Stimulated activated CD8-positive, alpha-beta memory T cell treated with anti-CD3 and anti-CD28 coated beads, Interleukin-7, amount 100 ng/mL, for 24 hours (primary cell): ENCODE measurements around the gene NPIPB2.
"Not testable (repeated sequence)": the region's sequence is repeated elsewhere in the genome, so short reads cannot be mapped to it uniquely, and the experiment has no call there.

Source experiments
- DNase-seq: peaks from one replicate; pipeline ENCODE4 v3.0.0-alpha.2; 2020; ENCODE audit warnings: low read depth

NPIPB2 gene

DNA sequence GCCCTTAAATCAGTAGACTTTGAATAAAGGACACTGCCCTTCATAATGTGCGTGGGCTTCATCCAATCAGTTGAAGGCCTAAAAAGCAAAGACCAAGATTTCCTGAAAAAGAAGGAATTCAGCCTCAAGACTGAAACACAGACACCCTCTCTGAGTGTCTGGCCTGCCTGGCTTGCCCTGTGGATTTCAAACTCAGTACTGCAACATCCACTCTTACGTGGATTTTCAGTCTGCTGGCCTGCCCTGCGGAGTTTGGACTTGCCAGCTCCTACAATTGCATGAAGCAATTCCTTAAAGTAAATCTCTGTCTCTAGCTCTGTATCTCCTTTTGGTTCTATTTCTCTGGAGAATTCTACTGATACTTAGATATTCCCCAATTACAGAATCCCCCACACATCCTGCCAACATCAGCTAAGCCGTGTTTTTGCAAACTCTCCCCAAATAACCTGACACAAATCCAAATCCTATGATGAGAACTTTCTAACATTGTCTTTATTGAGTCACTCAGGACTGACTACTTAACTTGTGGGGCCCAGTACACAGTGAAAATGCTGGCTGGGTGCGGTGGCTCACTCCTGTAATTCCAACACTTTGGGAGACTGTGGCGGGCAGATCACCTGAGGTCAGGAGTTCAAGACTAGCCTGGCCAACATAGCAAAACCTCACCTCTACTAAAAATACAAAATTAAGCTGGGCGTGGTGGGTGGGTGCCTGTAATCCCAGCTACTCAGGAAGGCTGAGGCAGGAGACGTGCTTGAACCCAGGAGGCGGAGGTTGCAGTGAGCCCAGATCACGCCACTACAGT lies 15.9 kb upstream of the NPIPB2 start:
- DNase-seq, result no peak

DNA sequence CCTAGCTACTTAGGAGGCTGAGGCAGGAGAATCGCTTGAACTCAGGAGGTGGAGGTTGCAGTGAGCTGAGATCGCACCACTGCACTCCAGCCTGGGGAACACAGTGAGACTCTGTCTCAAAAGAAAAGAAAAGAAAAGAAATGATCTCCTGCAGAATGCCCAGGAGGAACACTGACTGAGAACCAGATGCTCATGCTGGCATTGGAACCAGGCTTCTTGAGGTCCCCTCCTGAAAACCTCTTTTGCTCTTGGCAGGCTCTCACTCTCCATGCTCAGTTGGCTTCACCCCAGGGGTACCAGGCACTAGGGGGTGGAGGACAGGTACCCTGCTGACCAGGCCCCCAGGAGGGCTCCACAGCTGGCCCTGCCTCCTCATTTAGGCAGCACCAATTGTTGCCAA lies 14.7 kb upstream of the NPIPB2 start:
- no peak for DNase-seq

DNA sequence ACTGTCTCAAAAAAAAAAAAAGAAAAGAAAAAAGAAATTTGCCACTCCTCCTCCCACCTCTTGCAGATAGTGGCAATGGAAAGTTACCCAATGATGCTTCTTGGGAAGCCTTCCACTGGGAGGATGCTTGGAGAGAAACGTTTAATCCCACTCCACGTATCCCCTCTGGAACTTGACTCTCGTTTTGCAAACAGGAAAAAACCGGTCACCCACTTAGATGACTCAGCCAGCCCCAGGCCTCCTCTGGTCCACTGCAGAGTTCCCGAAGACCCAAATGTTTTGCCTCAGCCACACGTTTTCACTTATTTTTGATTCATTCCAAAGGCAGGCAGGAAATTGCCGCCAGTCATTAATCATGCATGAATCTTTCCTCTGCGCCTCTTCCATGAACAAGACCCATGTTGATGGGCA lies 13.9 kb upstream of the NPIPB2 start:
- no peak for DNase-seq

DNA sequence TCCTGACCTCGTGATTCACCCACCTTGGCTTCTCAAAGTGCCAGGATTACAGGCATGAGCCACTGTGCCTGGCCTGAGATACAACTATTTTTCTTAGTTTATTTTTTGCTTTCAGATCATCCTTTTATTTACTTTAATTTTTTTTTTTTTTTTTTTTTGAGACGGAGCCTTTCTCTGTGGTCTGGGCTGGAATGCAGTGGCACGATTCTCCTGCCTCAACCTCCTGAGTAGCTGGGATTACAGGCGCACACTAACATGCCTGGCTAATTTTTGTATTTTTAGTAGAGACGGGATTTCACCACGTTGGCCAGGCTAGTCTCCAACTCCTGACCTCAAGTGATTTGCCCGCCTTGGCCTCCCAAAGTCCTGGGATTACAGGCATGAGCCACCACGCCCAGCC lies 11.7 kb upstream of the NPIPB2 start:
- not testable (repeated sequence) for DNase-seq

DNA sequence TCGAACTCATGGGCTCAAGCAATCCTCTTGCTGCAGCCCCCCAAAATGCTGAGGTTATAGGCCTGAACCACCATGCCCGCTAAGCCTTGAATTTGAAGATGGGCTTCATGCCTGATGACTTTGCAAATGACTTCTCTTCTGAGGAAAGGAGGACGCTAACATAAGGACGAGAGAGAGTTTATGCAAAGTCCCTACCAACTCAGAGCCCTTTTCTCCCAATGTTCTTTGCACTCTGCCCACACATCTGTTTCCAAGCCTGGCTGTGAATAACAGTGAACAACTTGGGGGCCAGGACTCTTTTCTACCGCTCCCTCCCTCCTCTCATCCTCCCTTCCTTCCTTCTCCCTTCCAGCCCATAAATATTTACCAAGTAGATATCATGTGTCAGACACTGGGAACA lies 8.5 kb upstream of the NPIPB2 start:
- no peak for DNase-seq

DNA sequence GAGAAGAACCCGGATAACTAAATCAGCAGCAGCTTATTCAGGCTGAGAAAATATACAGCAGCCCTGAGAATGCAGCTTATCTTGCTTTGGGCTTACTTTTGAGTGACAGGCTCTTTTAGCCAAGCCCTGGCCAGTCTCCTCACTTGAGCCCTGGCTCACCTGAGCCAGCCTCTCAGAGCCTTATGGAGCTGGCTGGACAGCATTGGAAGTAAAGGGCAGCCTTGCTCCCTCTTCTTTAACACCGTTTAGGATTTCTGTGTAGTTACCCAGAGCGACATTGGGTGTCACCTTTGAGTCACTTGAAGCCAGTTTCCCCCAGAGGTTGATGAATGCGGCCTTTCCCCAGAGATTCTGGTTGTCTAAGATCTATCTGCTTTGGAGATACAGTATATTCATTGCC lies 7.7 kb upstream of the NPIPB2 start:
- no peak for DNase-seq

DNA sequence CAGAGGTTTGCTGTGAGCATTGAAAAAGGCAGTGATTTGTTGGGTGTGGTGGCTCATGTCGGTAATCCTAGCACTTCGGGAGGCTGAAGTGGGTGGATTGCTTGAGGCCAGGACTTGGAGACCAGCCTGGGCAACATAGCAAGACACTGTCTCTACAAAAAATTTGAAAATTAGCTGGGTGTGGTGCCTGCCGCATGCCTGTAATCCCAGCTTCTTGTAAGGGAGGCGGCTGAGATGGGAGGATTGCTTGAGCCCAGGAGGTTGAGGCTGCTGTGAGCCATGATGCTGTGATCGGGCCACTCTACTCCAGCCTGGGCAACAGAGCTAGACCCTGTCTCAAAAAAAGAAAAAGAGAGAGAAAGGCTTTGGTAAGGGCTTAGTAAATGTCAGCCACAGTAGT lies 7.0 kb upstream of the NPIPB2 start:
- no peak for DNase-seq

DNA sequence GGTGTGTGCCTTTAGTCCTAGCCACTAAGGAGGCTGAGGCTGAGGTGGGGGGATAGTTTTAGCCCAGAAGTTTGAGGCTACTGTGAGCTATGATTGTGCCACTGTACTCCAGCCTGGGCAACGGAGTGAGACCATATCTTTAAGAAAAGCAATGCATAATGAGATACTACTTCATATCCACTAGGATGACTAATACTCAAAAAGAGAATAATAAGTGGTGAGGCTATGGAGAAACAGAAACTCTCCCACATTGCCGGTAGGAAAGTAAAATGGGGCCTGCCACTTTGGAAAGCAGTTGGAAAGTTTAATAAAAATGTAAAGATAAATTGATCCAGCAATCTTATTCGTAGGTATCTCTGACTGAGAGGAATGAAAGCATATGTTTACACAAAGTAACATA lies 4.6 kb upstream of the NPIPB2 start:
- DNase-seq, result no peak

DNA sequence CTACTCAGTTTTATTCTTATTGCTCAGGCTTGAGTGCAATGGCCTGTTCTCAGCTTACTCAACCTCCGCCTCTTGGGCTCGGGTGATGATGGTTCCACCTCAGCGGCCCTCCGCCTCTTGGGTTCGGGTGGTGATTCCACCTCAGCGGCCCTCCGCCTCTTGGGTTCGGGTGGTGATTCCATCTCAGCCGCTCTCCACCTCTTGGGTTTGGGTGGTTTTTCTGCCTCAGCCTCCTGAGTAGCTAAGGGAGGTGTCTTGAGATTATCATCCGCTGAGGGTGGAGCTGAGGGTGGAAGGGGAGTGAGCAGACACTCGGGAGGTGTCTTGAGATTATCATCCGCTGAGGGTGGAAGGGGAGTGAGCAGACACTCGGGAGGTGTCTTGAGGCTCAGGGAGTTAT lies 14.5 kb downstream of the NPIPB2 start:
- not testable (repeated sequence) for DNase-seq

DNA sequence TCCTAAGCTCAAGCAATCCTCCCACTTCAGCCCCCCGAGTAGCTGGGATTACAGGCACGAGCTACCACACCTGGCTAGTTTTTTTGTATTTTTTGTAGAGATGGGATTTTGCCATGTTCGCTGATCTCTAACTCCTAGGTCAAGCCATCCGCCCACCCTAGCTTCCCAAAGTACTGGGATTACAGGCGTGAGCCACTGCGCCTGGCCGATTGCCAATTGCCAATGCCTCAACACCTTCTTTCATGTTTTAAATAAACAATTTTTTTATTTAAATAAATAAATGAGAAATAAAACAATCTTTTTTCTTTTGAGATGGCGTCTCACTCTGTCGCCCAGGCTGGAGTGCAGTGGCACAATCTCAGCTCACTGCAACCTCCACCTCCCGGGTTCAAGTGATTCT lies 17.8 kb downstream of the NPIPB2 start:
- DNase-seq, result not testable (repeated sequence)

DNA sequence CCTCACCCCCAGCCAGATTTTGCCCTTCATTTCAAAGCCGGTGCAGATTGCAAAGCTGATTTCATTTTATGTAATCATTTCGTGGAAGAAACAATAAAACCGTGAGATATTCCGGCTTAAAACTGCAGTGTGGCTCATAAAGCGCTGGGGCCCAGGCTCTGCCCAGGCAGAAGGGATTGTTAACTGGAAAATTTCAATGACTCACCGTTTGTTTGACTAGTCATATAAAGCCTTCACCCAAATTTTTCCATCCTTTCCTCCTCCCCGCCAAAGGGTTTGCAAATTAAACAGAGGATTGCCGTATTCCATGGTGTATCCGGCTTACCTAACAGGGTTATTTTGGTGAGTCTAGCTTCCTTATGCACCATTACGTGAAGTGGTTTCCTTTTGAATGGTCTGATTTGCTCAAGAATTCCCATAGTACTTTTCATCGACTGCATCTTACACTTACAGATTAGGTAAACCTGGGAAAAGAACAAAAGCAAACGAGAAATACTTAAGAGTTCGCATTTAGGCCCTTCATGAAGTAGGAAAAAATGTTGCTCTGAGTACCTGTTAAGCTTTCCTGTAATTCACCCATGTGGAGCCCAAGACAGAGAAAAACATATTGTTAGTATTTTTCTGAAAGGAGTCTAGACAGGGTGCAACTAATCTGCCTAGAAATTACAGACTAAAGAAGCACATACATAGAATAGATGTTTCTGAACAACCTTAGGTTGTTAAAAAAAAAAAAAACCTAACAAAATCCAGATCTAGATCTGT lies 25.1 kb downstream of the NPIPB2 start:
- DNase-seq, result no peak

DNA sequence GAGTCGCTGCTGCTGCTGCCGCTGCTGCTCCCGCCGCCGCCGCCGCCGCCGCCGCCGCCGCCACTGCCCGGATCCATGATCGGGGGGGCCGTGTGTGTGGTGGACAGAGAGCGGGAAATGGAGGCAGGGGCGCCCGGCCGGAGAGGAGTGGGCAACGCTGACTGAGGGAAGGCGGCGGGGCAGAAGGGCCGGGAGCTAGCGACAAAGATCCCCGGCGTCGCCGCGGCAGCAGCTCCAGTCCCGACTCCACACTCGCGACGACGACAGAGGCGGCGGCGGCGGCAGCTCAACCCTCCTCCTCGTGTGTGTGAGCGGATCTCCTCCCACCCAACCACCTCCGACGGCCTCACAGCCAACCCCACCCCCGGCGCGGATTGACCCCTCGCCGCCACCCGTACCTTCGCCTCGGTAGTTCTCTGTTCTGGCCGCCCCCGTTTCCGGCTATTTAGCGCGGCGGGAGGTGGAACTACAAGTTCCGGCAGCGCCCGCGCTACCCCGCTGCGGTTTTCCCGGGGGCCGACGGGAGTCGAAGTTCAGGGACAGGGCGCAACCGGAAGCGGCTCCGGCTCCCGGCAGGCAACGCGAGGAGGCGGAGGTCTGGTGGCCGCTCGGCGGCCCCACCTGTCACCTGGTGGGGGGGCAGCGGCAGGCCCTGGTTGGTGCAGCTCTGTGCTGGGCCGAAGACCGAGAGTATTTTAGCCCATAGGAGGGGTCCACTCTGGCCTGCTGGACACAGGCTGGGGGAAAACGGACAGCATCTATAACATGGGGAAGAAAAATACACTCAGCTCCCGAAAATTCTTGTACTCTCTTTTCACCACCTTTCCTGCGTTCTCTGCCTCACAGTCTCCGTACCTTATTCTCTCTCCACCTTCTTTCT lies 26.0 kb downstream of the NPIPB2 start, which contains the start of gene GSPT1:
Gene GSPT1 (minus strand): TSS at position 313 of the 880 bp plus-strand sequence. CDS start 236 bp downstream, at position 77.
- peak; percentile 99 for DNase-seq

DNA sequence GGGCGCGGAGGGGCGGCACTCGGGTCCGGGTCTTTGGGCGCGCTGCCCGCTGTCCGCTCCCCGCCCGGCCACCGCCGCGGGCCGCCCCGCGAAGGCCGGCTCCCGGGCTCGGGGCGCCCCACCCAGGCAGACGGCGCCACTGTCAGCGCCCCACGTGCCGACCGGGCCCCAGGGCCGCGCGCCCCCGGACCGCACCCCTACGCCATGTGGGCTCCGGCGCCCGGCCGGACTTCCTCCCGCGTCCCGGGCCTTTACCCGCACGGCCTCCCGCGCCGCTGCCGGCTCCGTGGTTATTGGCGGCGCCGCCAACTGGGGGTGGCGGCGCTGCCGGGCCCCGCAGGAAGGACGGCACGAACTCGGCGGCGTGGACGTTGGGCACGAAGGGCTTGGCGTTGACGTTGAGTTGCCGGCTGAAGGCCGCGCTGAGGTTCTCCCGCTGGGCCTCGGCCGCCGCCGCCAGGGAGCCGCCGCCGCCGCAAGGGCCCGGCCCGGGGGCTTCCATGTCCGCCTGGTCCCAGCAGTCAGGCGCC lies 26.7 kb downstream of the NPIPB2 start:
- no peak for DNase-seq

DNA sequence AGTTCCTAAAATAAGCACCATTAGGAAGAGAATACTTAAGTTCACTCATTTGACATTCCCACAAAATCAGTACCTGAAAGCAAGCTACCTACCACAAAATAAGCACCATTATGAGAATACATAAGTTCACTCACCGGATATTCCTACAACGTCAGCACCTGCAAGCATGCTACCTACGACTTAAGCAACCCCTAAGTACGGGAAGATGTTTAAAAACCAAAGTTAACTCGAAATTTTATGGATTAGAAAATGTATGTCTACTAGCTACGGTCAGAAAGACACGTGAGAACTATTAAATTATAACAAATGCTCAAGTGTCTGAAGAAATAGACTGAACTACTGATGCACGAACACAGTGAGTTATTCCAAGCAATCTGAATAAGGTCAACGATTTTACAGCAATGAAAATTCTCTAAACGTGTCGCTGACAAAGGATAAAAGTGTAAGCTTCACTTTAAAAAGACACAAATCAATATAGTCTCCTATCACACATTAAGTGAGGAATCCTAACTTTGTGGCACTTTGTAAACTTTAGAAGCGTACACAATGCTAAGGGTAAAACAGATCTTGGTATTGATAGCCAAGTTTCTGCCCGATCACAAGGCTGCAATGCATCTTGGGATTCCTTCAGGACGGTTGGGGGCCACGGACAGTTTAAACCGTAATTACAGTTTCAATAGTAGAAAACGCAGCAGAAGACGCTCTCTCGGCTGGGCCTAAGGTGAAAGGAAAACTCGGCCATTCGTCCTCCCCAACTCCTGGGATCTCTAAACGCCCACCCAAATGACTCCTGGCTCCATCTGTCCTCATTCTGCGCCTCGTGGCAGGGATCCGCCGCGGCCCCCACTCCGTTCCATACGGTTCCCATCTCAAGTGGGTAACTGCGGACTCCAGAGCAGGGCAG lies 27.4 kb downstream of the NPIPB2 start:
- no peak for DNase-seq

DNA sequence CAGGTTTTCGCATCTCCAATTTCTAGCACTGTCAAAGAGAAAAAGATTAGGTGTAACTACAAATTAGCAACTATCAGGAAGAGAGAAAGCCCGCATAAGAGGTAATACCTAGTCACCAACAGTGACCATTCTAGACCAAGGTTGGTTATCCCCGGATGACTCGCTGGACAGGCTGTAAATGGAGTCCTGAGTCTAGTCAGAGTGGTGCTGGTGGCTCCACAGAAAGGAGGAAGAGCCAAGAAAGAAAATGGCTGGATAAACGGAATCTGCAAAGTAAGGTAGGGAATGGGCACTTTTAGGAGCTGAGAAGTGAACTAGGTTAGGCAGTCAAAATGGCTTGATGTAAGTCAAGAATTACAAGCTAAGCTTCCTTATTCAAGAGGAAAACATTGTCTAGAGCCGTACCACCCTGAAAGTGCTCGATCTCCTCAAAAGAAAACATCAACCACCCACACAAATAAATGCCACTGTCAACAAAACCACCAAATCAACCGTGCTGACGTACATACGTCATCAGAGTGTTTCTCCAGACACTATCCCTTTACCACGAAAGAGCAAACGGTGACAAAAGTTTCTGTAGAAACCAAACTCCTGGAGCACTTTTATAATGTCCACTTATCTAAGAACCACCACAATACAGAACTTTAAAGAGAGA lies 28.3 kb downstream of the NPIPB2 start:
- DNase-seq, result no peak

DNA sequence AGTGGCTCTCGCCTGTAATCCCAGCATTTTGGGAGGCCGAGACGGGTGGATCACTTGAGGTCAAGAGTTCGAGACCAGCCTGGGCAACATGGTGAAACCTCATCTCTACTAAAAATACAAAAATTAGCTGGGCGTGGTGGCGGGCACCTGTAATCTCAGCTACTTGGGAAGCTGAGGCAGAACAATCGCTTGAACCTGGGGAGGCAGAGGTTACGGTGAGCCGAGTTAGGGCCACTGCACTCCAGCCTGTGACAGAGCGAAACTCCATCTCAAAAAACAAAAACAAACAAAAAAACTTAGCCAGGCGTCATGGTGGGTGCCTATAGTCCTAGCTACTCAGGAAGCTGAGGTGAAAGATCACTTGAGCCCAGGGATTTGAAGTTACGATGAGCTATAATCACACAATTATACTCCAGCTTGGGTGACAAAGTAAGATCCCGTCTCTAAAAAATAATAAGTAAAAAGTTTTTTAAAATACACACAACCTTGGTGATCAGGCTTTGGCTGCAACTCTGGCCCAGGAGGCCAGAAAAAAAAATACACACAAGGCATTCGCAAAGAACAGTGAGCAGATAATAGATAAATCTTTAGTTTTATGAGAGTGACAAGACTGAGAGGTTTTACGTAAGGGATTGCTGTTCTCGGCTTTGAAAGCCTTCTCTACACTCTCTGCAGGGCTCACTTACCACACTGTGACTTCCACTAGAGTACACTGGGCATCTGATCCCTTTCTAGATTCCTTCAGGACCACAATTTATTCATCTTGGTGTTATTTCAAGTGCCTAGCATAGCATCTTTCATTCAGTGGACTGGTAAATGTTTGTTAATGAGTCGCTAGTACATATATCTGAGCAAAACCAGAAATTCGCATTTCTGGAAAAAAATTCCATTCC lies 31.9 kb downstream of the NPIPB2 start:
- no peak for DNase-seq

DNA sequence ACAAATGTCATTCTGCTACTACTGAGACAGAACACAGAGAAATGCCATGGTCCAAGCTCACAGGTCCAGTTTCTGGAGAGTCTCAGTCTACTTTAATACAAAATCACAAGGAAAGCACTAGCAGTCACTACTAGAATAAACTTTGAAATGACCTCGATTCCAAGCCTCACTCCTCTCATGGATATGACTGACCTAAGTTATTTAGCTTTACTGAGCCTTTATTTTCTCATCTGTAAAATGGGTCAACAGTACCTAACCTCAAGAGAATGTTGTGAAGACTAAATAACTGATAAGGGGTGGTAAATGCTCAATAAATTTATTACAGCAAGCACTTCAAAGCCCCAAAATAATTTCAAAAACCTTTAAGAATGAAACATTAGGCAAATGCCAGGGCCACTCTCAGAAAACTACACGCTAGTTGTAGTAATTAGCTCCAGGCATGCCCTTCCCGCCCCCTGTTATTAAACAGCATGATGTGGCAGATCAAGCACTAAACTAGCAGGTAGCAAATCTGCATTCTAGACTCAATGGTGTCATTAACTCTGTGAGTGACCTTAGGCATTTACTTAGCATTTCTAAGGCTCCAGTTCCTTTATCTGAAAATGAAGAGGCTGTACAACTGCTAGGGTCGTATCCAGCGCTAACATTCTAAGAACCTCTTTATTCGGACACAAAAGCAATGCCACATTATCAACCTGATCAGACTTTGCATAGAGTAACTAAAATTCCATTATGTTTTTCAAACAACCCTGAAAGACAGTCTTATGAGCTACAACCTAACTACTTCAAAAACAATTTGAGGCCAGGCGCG lies 34.5 kb downstream of the NPIPB2 start:
- DNase-seq, result no peak

DNA sequence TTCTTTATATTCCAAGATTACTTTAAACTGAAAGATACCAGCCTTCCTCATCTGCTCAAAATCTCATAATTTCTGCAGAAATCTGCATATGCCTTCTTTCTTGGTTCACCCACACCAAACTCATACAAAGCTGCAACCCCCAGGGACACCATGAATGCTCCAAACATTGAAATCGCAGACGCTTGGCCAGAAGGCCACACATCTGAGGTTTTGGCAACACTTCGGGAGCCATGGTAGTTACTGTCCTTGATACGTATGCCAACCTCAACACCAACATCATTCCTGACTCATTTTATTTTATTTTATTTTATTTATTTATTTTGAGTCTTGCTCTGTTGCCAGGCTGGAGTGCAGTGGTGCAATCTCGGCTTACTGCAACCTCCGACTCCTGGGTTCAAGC lies 37.9 kb downstream of the NPIPB2 start:
- no peak for DNase-seq

DNA sequence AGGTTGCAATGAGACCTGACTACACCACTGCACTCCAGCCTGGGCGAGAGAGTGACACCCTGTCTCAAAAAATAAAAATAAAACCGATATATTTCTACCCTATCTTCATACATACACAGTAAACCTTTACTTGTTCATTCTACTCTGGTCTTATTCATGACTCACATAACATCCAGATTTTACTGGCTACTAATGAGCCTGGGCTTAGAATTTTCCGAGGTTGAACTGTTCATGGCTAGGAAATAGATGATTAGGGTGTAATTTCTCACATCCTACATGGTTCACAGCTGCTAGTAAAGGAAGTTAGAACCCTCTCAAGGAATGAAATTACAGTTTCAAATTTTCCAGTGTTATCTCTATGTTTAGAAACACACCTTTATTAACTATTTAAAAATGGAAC lies 40.8 kb downstream of the NPIPB2 start:
- no peak for DNase-seq
